Pancreas (tissue), 10 donors: ENCODE results near the gene SLC2A1. TPM values are rescaled to one million over a fixed set of nuclear protein-coding genes. Genes with fewer than 3 reads are reported as not detected.

ENCODE experiments used
- ATAC-seq, 4 donors: fragments of 200-7000 bp; cut with Tn5 transposase; one replicate each; pipeline versions ENCODE4 v1.8.0 to v1.9.1; 2020; ENCODE audit warnings: mild to moderate bottlenecking in 4 of 4, moderate library complexity in 4 of 4
- DNase-seq, 6 donors: peaks; one replicate each; pipeline ENCODE4 v3.0.0-alpha.2; 2020
- FAIRE-seq: peaks from 2 replicates; lab custom pipeline; 2012; peaks lifted over from hg19 to GRCh38; lab: Jason Lieb, UNC
- H3K27ac ChIP-seq, 4 donors: fragments of 200-600 bp; sonication (generic); 1 replicate in 3 of 4; 2 replicates in 1 of 4; pipeline versions ENCODE4 v1.5.0 to v1.8.0; 2020
- H3K27me3 ChIP-seq, 4 donors: fragments of 200-600 bp; one replicate each; pipeline ENCODE4 v1.8.0; 2021
- H3K36me3 ChIP-seq, 3 donors: fragments of 200-600 bp; sonication (generic) in 1 of 3; one replicate each; pipeline versions ENCODE4 v1.5.0 to v1.8.0; 2020 to 2021
- H3K4me1 ChIP-seq, 3 donors: fragments of 200-600 bp; one replicate each; pipeline ENCODE4 v1.8.0; 2021
- H3K4me3 ChIP-seq, 4 donors: fragments of 200-600 bp; sonication (generic) in 2 of 4; one replicate each; pipeline versions ENCODE4 v1.5.0 to v1.8.0; 2020 to 2021
- H3K9me3 ChIP-seq, 4 donors: fragments of 200-600 bp; one replicate each; pipeline ENCODE4 v1.8.0; 2021
- WGBS, 2 donors: extraction: QIAGEN DNeasy Blood & Tissue Kit; methylation state at CpG; one replicate each; pipeline ENCODE4 v1.1.7; 2013; 5-methylcytosine and 5-hydroxymethylcytosine counted together
- intact Hi-C, 3 donors: fragments of 100-400 bp; cut with DNase I; formaldehyde crosslinking; loops; one replicate each; pipeline versions ENCODE4 v1.11.1 to v1.14.2; 2022
- polyA plus RNA-seq, 2 donors: library from polyadenylated mRNA; stranded (reverse); fragments of 200-250 nt; gene quantifications; one replicate each; pipeline ENCODE4 v1.2.3, GENCODE V29; 2013
- total RNA-seq, 6 donors: library from RNA; stranded (reverse); fragmentation: NEBNext Ultra II Directional in 4 of 6; extraction: Animal tissue kit (Norgen Biotek cat#: 25700) in 4 of 6; gene quantifications; one replicate each; pipeline versions ENCODE4 v1.2.1 to v1.2.4, GENCODE V29; 2021 to 2023
- TF ChIP-seq, protein P1 (sequence below), 4 donors: fragments of 200-600 bp; sonication (generic) in 3 of 4; IDR thresholded peaks; one replicate each; pipeline versions ENCODE4 v1.5.0 to v1.8.0; 2021; ENCODE audit warnings: antibody characterized with exemption in 4 of 4
- donor health status: healthy with polysubstance abuse.
- donor health status: DM: no; HTN: no; CAD: no; lungs with moderate emphysema.
- donor health status: DM: no; HTN: no; CAD: no.
- donor health status: control.
- donor health status: control.
- donor health status: Bipolar disorder and iron deficiency.
- donor health status: DM: yes; HTN: yes; CAD: no.
- donor health status: DM: no; HTN: no; CAD: no.
- donor health status: DM: no; HTN: no; CAD: no.
- donor health status: DM: yes; HTN: yes; CAD: no.

Gene SLC2A1
- total and polyA plus RNA-seq, 8 donors: 1.6 to 10.9 (median 6.8) TPM

DNA sequence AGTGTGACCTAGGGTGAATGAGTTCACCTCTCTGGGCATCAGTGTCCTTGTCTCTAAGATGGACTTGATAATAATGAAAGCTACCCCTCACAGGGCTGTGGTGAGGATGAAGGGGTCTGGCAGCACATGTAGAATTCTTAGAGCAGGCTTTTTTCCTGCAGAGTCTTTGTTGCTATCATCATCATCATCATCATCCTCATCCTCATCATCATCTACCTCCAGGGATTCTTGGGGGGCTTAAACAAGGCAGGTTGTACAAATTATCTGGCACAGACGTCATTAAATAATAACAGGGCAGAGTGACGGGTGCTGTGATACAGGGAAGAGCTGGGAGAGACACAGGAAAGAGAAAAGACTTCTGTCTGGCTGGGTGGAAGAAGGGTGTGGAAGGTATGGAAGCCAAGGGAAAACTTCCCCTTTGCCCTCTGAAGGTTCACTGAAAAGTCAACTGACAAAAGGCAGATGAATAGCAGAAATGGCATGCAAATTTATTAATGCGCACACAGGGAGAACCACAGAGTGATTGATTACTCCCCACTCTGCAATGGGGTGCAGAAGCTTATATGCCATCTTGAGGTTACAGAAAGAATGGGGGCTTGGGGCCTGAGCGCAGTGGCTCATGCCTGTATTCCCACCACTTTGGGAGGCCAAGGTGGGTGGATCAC lies 17.0 kb upstream of the SLC2A1 start:
- DNase-seq (no peak), FAIRE-seq (no peak), ATAC-seq (no peak)
- TF ChIP-seq, protein P1, sequence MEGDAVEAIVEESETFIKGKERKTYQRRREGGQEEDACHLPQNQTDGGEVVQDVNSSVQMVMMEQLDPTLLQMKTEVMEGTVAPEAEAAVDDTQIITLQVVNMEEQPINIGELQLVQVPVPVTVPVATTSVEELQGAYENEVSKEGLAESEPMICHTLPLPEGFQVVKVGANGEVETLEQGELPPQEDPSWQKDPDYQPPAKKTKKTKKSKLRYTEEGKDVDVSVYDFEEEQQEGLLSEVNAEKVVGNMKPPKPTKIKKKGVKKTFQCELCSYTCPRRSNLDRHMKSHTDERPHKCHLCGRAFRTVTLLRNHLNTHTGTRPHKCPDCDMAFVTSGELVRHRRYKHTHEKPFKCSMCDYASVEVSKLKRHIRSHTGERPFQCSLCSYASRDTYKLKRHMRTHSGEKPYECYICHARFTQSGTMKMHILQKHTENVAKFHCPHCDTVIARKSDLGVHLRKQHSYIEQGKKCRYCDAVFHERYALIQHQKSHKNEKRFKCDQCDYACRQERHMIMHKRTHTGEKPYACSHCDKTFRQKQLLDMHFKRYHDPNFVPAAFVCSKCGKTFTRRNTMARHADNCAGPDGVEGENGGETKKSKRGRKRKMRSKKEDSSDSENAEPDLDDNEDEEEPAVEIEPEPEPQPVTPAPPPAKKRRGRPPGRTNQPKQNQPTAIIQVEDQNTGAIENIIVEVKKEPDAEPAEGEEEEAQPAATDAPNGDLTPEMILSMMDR (IDR thresholded peaks at IDR 0.05): no peak
- Histone ChIP-seq H3K27me3 (no peaks in the 10 kb centered on the region), H3K9me3 (no peaks in the 10 kb centered on the region), H3K4me3 (no peak overlapping the region), H3K27ac (no peak overlapping the region), H3K36me3 (no peaks in the 10 kb centered on the region), H3K4me1 (no peaks in the 10 kb centered on the region)
- WGBS, 2 donors: 85% methylated on average over 4 of the region's 4 CpGs
- intact Hi-C loops: no loop called here

DNA sequence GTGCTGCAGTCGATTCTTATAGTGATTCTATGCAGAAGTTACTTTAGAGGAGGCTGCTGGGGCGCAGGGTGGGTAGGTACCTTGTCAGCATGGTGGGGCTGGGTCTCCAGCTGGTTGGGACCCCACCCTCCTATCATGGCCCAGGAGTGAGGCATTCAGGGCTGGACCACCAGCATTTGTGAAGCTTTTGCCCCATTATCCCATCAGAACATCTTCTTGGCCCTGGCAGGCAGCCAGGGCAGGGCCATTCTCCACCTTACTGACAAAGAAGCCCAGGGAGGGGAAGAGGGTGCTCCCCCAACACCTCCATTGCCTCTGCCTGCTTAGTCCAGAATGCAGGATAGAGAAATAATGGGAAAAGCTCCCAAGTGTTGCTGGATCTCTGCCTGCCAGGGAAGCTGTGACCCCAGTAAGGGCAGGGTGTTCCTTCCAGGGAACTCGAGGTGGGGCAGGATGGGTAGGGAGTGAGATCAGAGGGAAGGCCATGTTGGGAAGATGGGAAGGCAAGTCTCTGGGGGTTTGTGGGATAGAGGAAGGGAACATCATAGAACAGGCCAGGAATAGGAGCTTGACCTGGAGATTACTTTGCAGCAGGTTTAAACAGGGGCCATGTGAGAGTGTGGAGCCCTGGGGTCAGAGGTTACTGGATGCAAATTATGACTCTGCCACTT lies 16.2 kb upstream of the SLC2A1 start:
- Histone ChIP-seq H3K9me3 (no peaks in the 10 kb centered on the region), H3K4me1 (no peaks in the 10 kb centered on the region), H3K4me3 (no peak overlapping the region), H3K27ac (no peak overlapping the region), H3K36me3 (no peaks in the 10 kb centered on the region), H3K27me3 (no peaks in the 10 kb centered on the region)
- ATAC-seq: no peak
- no peak for DNase-seq
- WGBS, 2 donors: 74 to 79% methylated on average over 3 of the region's 3 CpGs
- TF ChIP-seq, protein P1 (IDR thresholded peaks at IDR 0.05): no peak
- no peak for FAIRE-seq
- intact Hi-C loops: no loop called here

DNA sequence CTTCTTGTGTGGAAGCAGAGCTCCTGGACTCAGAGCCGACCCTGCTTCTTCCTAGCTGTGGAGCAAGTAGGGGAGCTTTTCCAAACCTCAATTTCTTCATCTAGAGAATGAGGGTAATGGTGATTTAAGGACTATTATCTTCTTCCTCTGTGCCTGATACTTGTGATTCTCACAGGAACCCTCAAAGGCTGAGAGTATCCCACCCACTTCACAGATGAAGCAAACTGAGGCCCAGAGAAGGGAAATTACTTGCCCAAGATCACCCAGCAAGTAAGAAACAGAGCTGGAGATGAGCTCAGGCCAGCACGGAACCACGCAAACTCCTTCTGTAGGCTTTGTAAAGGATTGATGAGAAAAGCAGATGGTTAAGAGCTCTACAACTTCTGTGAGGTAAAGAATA lies 15.1 kb upstream of the SLC2A1 start:
- Histone ChIP-seq H3K27ac (no peak overlapping the region), H3K27me3 (no peaks in the 10 kb centered on the region), H3K4me1 (no peaks in the 10 kb centered on the region), H3K4me3 (no peak overlapping the region), H3K9me3 (no peaks in the 10 kb centered on the region), H3K36me3 (no peaks in the 10 kb centered on the region)
- FAIRE-seq: no peak
- intact Hi-C loops: no loop called here
- no peak for ATAC-seq
- no peak for DNase-seq
- 88 to 95% methylated on average over 3 of the region's 3 CpGs for WGBS, 2 donors
- TF ChIP-seq, protein P1 (IDR thresholded peaks at IDR 0.05): no peak

DNA sequence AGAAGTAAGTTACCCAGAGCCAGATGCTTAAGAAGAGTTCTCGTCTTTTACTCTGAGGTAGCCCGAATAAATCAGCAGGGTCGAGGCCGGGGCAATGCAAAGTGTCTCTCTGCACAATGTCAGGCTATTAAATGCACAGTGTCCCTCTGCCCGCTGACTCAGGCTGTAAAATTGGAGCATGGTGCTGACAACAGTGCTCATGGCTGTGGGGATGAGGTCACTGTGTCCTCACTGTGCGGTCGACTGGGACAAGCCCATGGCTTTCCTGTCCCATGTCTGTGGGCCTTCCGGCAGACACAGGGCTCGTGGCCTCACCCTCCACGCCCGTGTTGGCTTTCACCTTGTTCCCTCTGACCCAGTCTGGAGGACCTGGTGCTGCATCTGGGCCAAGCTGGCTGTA lies 14.6 kb upstream of the SLC2A1 start:
- FAIRE-seq: no peak
- no peak for DNase-seq
- Histone ChIP-seq H3K4me3 (no peak overlapping the region), H3K27ac (no peak overlapping the region), H3K27me3 (no peaks in the 10 kb centered on the region), H3K36me3 (no peaks in the 10 kb centered on the region), H3K4me1 (no peaks in the 10 kb centered on the region), H3K9me3 (no peaks in the 10 kb centered on the region)
- intact Hi-C loops: no loop called here
- TF ChIP-seq, protein P1 (IDR thresholded peaks at IDR 0.05): no peak
- 85 to 87% methylated on average over 11 of the region's 11 CpGs for WGBS, 2 donors
- ATAC-seq: no peak

DNA sequence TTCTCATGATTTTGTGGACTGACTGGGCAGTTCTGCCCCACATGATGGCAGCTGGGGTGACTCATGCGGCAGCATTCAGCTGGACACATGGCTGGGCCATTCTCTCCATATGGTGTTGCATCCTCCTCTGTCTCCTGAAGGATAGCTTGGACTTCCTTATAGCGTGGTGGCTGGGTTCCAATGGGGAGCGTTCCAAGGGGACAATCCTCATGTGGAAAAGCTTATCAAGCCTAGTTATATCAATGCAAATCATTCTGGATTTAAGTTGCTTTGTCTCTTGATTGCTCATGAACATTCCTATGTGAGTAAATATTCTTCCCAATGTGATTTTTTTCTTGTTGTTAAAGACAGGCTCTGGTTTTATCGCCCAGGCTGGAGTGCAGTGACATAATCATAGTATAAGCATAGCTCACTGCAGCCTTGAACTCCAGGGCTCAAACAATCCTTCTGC lies 13.2 kb upstream of the SLC2A1 start:
- Histone ChIP-seq H3K4me3 (no peak overlapping the region), H3K27ac (no peak overlapping the region), H3K4me1 (no peaks in the 10 kb centered on the region), H3K9me3 (no peaks in the 10 kb centered on the region), H3K27me3 (no peaks in the 10 kb centered on the region), H3K36me3 (no peaks in the 10 kb centered on the region)
- FAIRE-seq: no peak
- TF ChIP-seq, protein P1 (IDR thresholded peaks at IDR 0.05): no peak
- 87 to 89% methylated on average over 4 of the region's 4 CpGs for WGBS, 2 donors
- DNase-seq: no peak
- no peak for ATAC-seq
- intact Hi-C loops: no loop called here
